Measurements from ENCODE around the gene CHSY1.

Gene CHSY1

GRCh38 chr15:101189409-101190091, 62.3 kb downstream of the CHSY1 start:
- DNase-seq: peak; percentile 54
- Histone ChIP-seq H3K9ac (ENCODE audit: low read length) (peak overlapping the region; percentile 68), H3K27ac (ENCODE audit: low read length, poor library complexity, severe bottlenecking) (peak overlapping the region; percentile 76), H3K36me3 (ENCODE audit: control insufficient read depth in 1 of 2, insufficient read depth in 2 of 2, low read depth in 1 of 2, low read length in 2 of 2) (peaks cover 5% of the 10 kb centered on the region in 2 experiments), H3K79me1 (replicated peaks; ENCODE audit: low read length, poor library complexity, severe bottlenecking) (peaks cover 7% of the 10 kb centered on the region), H2AK5ac (ENCODE audit: low read length, severe bottlenecking) (peak overlapping the region; percentile 87), H2AFZ (ENCODE audit: low read depth, low read length) (no peak overlapping the region), H3K4me2 (ENCODE audit: low read length, poor library complexity, severe bottlenecking) (peak overlapping the region; percentile 29), H3K27me3 (ENCODE audit: control insufficient read depth in 1 of 2, insufficient read depth in 1 of 2, low read length in 2 of 2) (no peaks in the 10 kb centered on the region), H3K4me3 (ENCODE audit: insufficient read depth in 1 of 2, low read depth in 1 of 2, low read length in 2 of 2) (no peak overlapping the region), H3K4ac (ENCODE audit: low read depth in 1 of 2, low read length in 2 of 2) (peak overlapping the region in 1 of 2 experiments; percentile 76), H3K23ac (ENCODE audit: low read length in 2 of 2) (no peak overlapping the region), H3K14ac (ENCODE audit: low read length in 2 of 2) (peak overlapping the region in 1 of 2 experiments; percentile 26), H4K91ac (ENCODE audit: low read length) (peak overlapping the region; percentile 78), H2BK120ac (ENCODE audit: low read depth, low read length) (peak overlapping the region; percentile 20), H3K4me1 (ENCODE audit: control insufficient read depth, insufficient read depth, low read depth, low read length) (peaks cover 28% of the 10 kb centered on the region), H2BK5ac (ENCODE audit: low read depth, low read length, poor library complexity, severe bottlenecking) (no peak overlapping the region), H3K9me3 (ENCODE audit: control insufficient read depth, low read length) (no peaks in the 10 kb centered on the region), H3K18ac (ENCODE audit: low read depth in 1 of 2, low read length in 2 of 2) (peak overlapping the region; percentile 19 to 86), H4K8ac (ENCODE audit: low read length) (peak overlapping the region; percentile 75), H2BK12ac (ENCODE audit: low read length in 2 of 2) (peak overlapping the region; percentile 37 to 81), H2BK15ac (ENCODE audit: low read depth, poor library complexity, severe bottlenecking) (peak overlapping the region; percentile 77)
- WGBS: 81% methylated on average over 17 of the region's 17 CpGs

GRCh38 chr15:101188637-101189408, 63.0 kb downstream of the CHSY1 start:
- peak overlapping the region; percentile 68 for H3K9ac ChIP-seq (ENCODE audit: low read length)
- H2BK12ac ChIP-seq (ENCODE audit: low read length in 2 of 2): peak overlapping the region; percentile 0 to 69
- no peaks in the 10 kb centered on the region for H3K9me3 ChIP-seq (ENCODE audit: control insufficient read depth, low read length)
- DNase-seq: peak; percentile 87
- H4K8ac ChIP-seq (ENCODE audit: low read length): peak overlapping the region; percentile 16
- 68% methylated on average over 26 of the region's 29 CpGs for WGBS
- H3K79me1 ChIP-seq (replicated peaks; ENCODE audit: low read length, poor library complexity, severe bottlenecking): peaks cover 6% of the 10 kb centered on the region
- peak overlapping the region in 1 of 2 experiments; percentile 48 for H3K4me3 ChIP-seq (ENCODE audit: insufficient read depth in 1 of 2, low read depth in 1 of 2, low read length in 2 of 2)
- H3K4me1 ChIP-seq (ENCODE audit: control insufficient read depth, insufficient read depth, low read depth, low read length): peaks cover 29% of the 10 kb centered on the region
- peak overlapping the region; percentile 92 for H2BK15ac ChIP-seq (ENCODE audit: low read depth, poor library complexity, severe bottlenecking)
- peak overlapping the region; percentile 15 to 86 for H3K18ac ChIP-seq (ENCODE audit: low read depth in 1 of 2, low read length in 2 of 2)
- no peaks in the 10 kb centered on the region for H3K27me3 ChIP-seq (ENCODE audit: control insufficient read depth in 1 of 2, insufficient read depth in 1 of 2, low read length in 2 of 2)
- H3K23ac ChIP-seq (ENCODE audit: low read length in 2 of 2): no peak overlapping the region
- H3K4ac ChIP-seq (ENCODE audit: low read depth in 1 of 2, low read length in 2 of 2): peak overlapping the region; percentile 56 to 96
- peak overlapping the region; percentile 76 for H3K27ac ChIP-seq (ENCODE audit: low read length, poor library complexity, severe bottlenecking)
- H2BK120ac ChIP-seq (ENCODE audit: low read depth, low read length): peak overlapping the region; percentile 96
- peak overlapping the region; percentile 29 for H3K4me2 ChIP-seq (ENCODE audit: low read length, poor library complexity, severe bottlenecking)
- peak overlapping the region; percentile 34 for H2AK5ac ChIP-seq (ENCODE audit: low read length, severe bottlenecking)
- H2BK5ac ChIP-seq (ENCODE audit: low read depth, low read length, poor library complexity, severe bottlenecking): peak overlapping the region; percentile 90
- no peak overlapping the region for H2AFZ ChIP-seq (ENCODE audit: low read depth, low read length)
- peaks cover 5% of the 10 kb centered on the region in 2 experiments for H3K36me3 ChIP-seq (ENCODE audit: control insufficient read depth in 1 of 2, insufficient read depth in 2 of 2, low read depth in 1 of 2, low read length in 2 of 2)
- H4K91ac ChIP-seq (ENCODE audit: low read length): peak overlapping the region; percentile 53
- H3K14ac ChIP-seq (ENCODE audit: low read length in 2 of 2): peak overlapping the region in 1 of 2 experiments; percentile 30

GRCh38 chr15:101187820-101188636, 63.8 kb downstream of the CHSY1 start:
- no peak overlapping the region for H3K14ac ChIP-seq (ENCODE audit: low read length in 2 of 2)
- H2BK12ac ChIP-seq (ENCODE audit: low read length in 2 of 2): peak overlapping the region in 1 of 2 experiments; percentile 7
- H3K4me3 ChIP-seq (ENCODE audit: insufficient read depth in 1 of 2, low read depth in 1 of 2, low read length in 2 of 2): peak overlapping the region in 1 of 2 experiments; percentile 48
- DNase-seq: peak; percentile 99
- H4K8ac ChIP-seq (ENCODE audit: low read length): no peak overlapping the region
- peaks cover 5% of the 10 kb centered on the region for H3K79me1 ChIP-seq (replicated peaks; ENCODE audit: low read length, poor library complexity, severe bottlenecking)
- peak overlapping the region; percentile 18 for H3K4me2 ChIP-seq (ENCODE audit: low read length, poor library complexity, severe bottlenecking)
- H3K9ac ChIP-seq (ENCODE audit: low read length): peak overlapping the region; percentile 68
- H3K18ac ChIP-seq (ENCODE audit: low read depth in 1 of 2, low read length in 2 of 2): no peak overlapping the region
- H2AK5ac ChIP-seq (ENCODE audit: low read length, severe bottlenecking): peak overlapping the region; percentile 11
- WGBS: 15% methylated on average over 15 of the region's 18 CpGs
- H3K23ac ChIP-seq (ENCODE audit: low read length in 2 of 2): no peak overlapping the region
- peaks cover 5% of the 10 kb centered on the region in 2 experiments for H3K36me3 ChIP-seq (ENCODE audit: control insufficient read depth in 1 of 2, insufficient read depth in 2 of 2, low read depth in 1 of 2, low read length in 2 of 2)
- H3K4me1 ChIP-seq (ENCODE audit: control insufficient read depth, insufficient read depth, low read depth, low read length): peaks cover 24% of the 10 kb centered on the region
- H2BK15ac ChIP-seq (ENCODE audit: low read depth, poor library complexity, severe bottlenecking): no peak overlapping the region
- H2BK5ac ChIP-seq (ENCODE audit: low read depth, low read length, poor library complexity, severe bottlenecking): no peak overlapping the region
- H2BK120ac ChIP-seq (ENCODE audit: low read depth, low read length): no peak overlapping the region
- peak overlapping the region in 1 of 2 experiments; percentile 88 for H3K4ac ChIP-seq (ENCODE audit: low read depth in 1 of 2, low read length in 2 of 2)
- H3K9me3 ChIP-seq (ENCODE audit: control insufficient read depth, low read length): no peaks in the 10 kb centered on the region
- H2AFZ ChIP-seq (ENCODE audit: low read depth, low read length): no peak overlapping the region
- peak overlapping the region; percentile 79 for H3K27ac ChIP-seq (ENCODE audit: low read length, poor library complexity, severe bottlenecking)
- no peaks in the 10 kb centered on the region for H3K27me3 ChIP-seq (ENCODE audit: control insufficient read depth in 1 of 2, insufficient read depth in 1 of 2, low read length in 2 of 2)
- H4K91ac ChIP-seq (ENCODE audit: low read length): no peak overlapping the region
